Mucosa of stomach (tissue), 1 donor: ENCODE results near the gene SH3RF3.

ENCODE experiments used
- H3K27me3 ChIP-seq: one replicate; pipeline ENCODE4 v1.7.0; 2013; ENCODE audit warnings: mild to moderate bottlenecking, low read length; ENCODE audit not compliant: control insufficient read depth, insufficient read depth
- H3K36me3 ChIP-seq: one replicate; pipeline ENCODE4 v1.7.0; 2013; ENCODE audit warnings: low read length; ENCODE audit not compliant: control insufficient read depth, insufficient read depth
- H3K4me1 ChIP-seq: one replicate; pipeline ENCODE4 v1.7.0; 2013; ENCODE audit warnings: mild to moderate bottlenecking, low read length; ENCODE audit not compliant: control insufficient read depth, insufficient read depth
- H3K4me3 ChIP-seq: one replicate; pipeline ENCODE4 v1.7.0; 2013; ENCODE audit warnings: low read length
- H3K9ac ChIP-seq: one replicate; pipeline ENCODE4 v1.7.0; 2013; ENCODE audit warnings: mild to moderate bottlenecking, low read length, moderate library complexity
- H3K9me3 ChIP-seq: one replicate; pipeline ENCODE4 v1.7.0; 2013; ENCODE audit warnings: mild to moderate bottlenecking, low read length, moderate library complexity; ENCODE audit not compliant: control insufficient read depth
- donor health status: Pancreatic carcinoma.

Gene SH3RF3

DNA sequence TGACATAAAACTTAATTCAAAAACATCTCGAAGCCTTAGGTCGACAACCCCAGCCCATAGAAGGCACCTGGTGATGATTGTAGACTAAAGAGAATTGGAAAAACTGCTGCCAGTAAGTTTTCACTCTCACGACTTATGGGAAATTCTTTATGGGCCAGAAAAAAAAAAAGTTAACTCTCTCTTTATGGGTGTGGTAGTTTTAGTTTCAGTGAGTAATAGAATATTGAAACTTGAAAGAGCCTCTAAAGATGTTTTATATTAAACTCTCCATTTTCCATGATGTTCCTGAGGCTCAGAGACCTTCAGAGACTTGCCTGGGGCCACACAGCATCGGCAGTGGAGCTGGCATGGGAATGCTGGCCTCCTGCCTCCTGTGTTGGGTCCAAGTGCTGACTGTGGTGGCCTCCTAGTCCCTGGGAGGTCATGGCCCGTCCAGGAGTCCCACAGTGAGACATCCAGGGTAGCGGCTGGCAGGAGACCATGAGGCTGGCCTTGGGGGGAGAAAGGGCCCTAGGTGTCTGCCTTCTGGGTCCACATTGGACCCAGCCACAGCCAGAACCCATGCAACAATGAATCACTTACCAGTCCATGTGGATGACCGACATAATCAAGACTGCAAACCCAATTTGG lies 325.9 kb downstream of the SH3RF3 start:
- no peak overlapping the region for H3K9ac ChIP-seq
- no peak overlapping the region for H3K4me3 ChIP-seq
- H3K36me3 ChIP-seq = no peaks in the 10 kb centered on the region
- H3K4me1 ChIP-seq = no peaks in the 10 kb centered on the region
- H3K27me3 ChIP-seq = no peaks in the 10 kb centered on the region
- no peaks in the 10 kb centered on the region for H3K9me3 ChIP-seq

GRCh38 chr2:109455731-109456691 lies 327.0 kb downstream of the SH3RF3 start:
- no peak overlapping the region for H3K9ac ChIP-seq
- H3K27me3 ChIP-seq = no peaks in the 10 kb centered on the region
- H3K36me3 ChIP-seq = no peaks in the 10 kb centered on the region
- no peak overlapping the region for H3K4me3 ChIP-seq
- no peaks in the 10 kb centered on the region for H3K4me1 ChIP-seq
- no peaks in the 10 kb centered on the region for H3K9me3 ChIP-seq

DNA sequence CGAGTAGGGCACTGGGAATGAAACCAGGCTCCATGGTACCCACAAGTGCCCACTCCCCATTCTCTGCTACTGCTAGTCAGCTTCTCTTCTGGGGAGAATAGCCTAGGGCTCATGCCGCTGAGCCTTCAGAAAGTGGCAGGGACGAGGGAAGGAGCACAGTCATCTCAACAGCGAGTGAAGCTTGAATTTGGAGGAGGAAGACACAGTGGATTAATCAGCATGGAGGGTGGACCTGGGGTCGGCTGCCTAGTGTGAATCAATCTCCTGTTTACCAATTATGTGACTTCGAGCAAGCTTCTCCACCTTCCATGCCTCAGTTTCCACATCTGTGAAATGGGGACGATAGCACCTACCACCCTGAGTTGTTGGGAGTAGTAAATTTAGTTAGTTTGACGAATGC lies 327.8 kb downstream of the SH3RF3 start:
- no peaks in the 10 kb centered on the region for H3K27me3 ChIP-seq
- no peaks in the 10 kb centered on the region for H3K36me3 ChIP-seq
- H3K4me3 ChIP-seq = no peak overlapping the region
- H3K9ac ChIP-seq = no peak overlapping the region
- no peaks in the 10 kb centered on the region for H3K9me3 ChIP-seq
- no peaks in the 10 kb centered on the region for H3K4me1 ChIP-seq

- Histone ChIP-seq H3K4me3 (no peak overlapping the region), H3K4me1 (no peaks in the 10 kb centered on the region), H3K27me3 (no peaks in the 10 kb centered on the region), H3K9ac (no peak overlapping the region), H3K9me3 (no peaks in the 10 kb centered on the region), H3K36me3 (no peaks in the 10 kb centered on the region)
Observed at GRCh38 chr2:109457366-109457765, 328.4 kb downstream of the SH3RF3 start.

DNA sequence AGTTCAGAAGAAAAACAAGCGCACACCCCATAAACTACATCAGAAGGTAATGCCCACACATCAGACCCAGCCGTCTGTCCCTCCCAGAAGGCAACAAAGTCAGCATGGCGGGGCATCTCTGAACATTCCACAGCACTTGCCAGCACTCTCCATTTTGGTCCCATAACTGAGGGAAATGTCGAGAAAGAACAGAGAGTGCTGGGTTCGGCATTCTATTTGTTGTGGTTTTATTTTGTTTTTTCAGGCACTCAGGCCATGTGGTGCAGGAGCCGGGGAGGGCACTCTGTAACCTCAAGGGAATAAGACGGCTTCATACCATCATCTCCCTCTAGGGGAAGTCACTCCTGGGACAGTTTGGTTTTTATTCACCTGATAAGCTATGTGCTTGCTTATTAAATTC lies 328.8 kb downstream of the SH3RF3 start:
- H3K9ac ChIP-seq = no peak overlapping the region
- no peaks in the 10 kb centered on the region for H3K9me3 ChIP-seq
- no peaks in the 10 kb centered on the region for H3K27me3 ChIP-seq
- no peaks in the 10 kb centered on the region for H3K36me3 ChIP-seq
- H3K4me1 ChIP-seq = no peaks in the 10 kb centered on the region
- no peak overlapping the region for H3K4me3 ChIP-seq

- Histone ChIP-seq H3K4me1 (no peaks in the 10 kb centered on the region), H3K27me3 (no peaks in the 10 kb centered on the region), H3K4me3 (no peak overlapping the region)
Observed at GRCh38 chr2:109458512-109458911, 329.5 kb downstream of the SH3RF3 start.

DNA sequence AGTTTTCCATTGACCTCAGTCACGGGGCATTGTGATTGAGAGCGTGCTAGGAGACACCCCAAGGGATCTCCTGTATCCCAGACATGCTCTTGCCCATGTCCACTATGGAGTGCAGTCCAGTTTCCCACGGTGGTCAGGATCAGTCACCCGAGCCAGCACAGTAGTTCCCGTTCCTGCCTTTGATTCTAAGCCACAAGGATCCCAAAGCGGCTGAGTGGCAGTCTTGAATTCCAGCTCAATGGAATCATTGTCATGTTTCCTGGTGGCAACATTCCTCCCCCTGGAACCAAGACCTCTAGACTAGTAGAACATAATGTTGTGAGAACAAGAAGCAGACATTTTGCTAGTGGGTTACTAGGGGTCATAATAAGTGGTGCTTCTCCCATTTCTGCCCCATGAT lies 330.5 kb downstream of the SH3RF3 start:
- no peaks in the 10 kb centered on the region for H3K9me3 ChIP-seq
- no peaks in the 10 kb centered on the region for H3K36me3 ChIP-seq
- H3K4me3 ChIP-seq = no peak overlapping the region
- no peaks in the 10 kb centered on the region for H3K27me3 ChIP-seq
- no peak overlapping the region for H3K9ac ChIP-seq
- H3K4me1 ChIP-seq = no peaks in the 10 kb centered on the region

More at GRCh38 chr2:109458512-109458911, 329.5 kb downstream of the SH3RF3 start:
- Histone ChIP-seq H3K9me3 (no peaks in the 10 kb centered on the region), H3K36me3 (no peaks in the 10 kb centered on the region), H3K9ac (no peak overlapping the region)

- no peak overlapping the region for H3K4me3 ChIP-seq
- H3K36me3 ChIP-seq = no peaks in the 10 kb centered on the region
- H3K27me3 ChIP-seq = no peaks in the 10 kb centered on the region
- no peaks in the 10 kb centered on the region for H3K4me1 ChIP-seq
- no peaks in the 10 kb centered on the region for H3K9me3 ChIP-seq
- H3K9ac ChIP-seq = no peak overlapping the region
Observed at GRCh38 chr2:109460553-109461324, 331.7 kb downstream of the SH3RF3 start.

DNA sequence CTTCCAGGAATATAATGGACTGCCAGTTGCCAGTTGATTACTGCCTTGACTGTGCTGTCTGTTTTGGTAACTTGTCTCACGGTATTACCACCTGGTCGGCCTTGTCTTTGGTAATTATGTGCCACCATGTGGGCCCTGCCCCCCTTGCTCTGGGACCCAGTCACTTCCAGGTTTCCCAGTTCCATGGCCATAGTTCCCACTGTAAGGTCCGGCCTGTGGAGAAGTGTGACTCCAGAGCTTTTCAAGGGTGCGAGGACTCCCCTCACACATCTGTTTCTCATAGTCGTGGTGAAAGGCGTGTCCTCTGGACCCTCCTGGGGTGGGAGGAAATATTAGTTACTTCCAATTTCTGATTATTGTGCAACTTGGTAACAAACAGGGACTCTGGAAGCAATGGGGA lies 334.2 kb downstream of the SH3RF3 start:
- no peaks in the 10 kb centered on the region for H3K36me3 ChIP-seq
- no peaks in the 10 kb centered on the region for H3K4me1 ChIP-seq
- H3K9ac ChIP-seq = no peak overlapping the region
- H3K9me3 ChIP-seq = no peaks in the 10 kb centered on the region
- H3K27me3 ChIP-seq = no peaks in the 10 kb centered on the region
- H3K4me3 ChIP-seq = no peak overlapping the region

- Histone ChIP-seq H3K36me3 (no peaks in the 10 kb centered on the region), H3K9me3 (no peaks in the 10 kb centered on the region), H3K4me3 (no peak overlapping the region), H3K27me3 (no peaks in the 10 kb centered on the region), H3K4me1 (no peaks in the 10 kb centered on the region), H3K9ac (no peak overlapping the region)
Observed at GRCh38 chr2:109463891-109464290, 334.9 kb downstream of the SH3RF3 start.

DNA sequence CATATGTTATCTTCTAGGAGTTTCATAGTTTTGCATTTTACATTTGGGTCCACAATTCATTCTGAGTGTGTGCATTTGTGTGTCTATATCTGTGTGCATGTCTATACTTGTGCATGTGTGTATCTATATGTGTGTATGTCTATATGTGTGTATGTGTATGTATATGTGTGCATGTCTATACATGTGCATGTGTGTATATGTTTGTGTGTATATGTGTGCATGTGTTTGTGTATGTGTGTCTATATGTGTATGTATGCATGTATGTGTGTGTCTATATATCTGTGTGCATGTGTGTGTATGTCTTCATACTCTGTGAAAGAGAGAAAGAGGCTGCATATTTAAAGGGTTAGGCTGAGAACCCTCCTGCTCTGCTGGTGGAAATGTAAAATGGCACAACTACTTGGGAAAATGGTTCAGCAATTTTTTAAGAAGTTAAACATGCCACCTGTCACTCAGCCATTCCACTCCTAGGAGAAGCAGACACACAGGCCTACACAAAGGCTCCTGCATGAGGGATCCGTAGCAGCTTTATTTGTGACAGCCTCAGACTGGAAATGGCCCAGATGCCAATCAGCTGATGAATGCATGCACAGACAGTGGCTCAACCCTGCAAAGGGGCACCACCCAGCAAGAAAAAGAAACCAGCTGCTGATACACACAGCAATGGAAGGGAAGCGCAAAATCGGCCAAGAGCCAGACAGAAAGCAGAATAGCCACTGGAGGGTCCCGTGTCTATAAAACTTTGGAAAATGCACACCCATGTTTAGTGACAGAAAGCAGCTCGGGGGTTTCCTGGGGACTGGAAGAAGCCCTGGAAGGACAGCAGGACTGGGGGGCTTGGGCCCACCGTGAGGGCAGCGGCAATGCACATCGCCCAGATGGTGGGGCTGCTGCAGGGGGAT lies 337.9 kb downstream of the SH3RF3 start:
- Histone ChIP-seq H3K9ac (no peak overlapping the region), H3K4me3 (no peak overlapping the region), H3K36me3 (no peaks in the 10 kb centered on the region)

More for the DNA sequence above, 337.9 kb downstream of the SH3RF3 start:
- Histone ChIP-seq H3K27me3 (no peaks in the 10 kb centered on the region), H3K4me1 (no peaks in the 10 kb centered on the region), H3K9me3 (no peaks in the 10 kb centered on the region)
